WI38 (cell line): Measurements from ENCODE around the gene LSM12.
"Not testable (repeated sequence)": the region's sequence is repeated elsewhere in the genome, so short reads cannot be mapped to it uniquely, and the experiment has no call there.

Source experiments
- H3K4me3 ChIP-seq: 2 replicates; pipeline ENCODE4 v1.5.1; 2011; ENCODE audit warnings: low read depth, mild to moderate bottlenecking, control low read depth, low read length
- CTCF ChIP-seq: IDR thresholded peaks from 2 replicates; pipeline ENCODE4 v1.5.1; 2012; ENCODE audit warnings: low read depth, mild to moderate bottlenecking, control low read depth, low read length

The LSM12 gene

DNA sequence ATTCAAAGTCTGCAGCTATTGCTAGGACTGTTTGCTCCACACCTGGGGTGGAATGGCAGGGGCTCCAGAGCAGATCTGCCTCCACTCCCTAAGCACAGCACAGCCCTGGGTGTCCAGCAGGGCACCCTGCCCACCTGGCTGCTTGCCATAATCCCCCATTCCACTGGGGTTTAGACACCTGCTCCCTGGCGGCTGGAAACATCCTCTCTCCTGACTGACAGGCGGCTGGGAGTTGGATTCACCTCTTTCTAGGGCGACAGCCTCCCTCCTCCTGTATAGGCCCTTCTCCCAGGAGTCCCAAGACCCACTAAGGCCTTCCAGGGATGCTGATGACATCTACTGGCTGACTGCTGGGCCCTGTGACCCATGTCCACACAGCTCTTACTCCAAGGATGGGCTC lies 39.0 kb upstream of the LSM12 start:
- TF ChIP-seq CTCF = no peak

GRCh38 chr17:44102849-44103622 lies 36.6 kb upstream of the LSM12 start:
- no peak overlapping the region for H3K4me3 ChIP-seq
- TF ChIP-seq CTCF = no peak

More for the DNA sequence above, 39.0 kb upstream of the LSM12 start:
- H3K4me3 ChIP-seq = no peak overlapping the region

DNA sequence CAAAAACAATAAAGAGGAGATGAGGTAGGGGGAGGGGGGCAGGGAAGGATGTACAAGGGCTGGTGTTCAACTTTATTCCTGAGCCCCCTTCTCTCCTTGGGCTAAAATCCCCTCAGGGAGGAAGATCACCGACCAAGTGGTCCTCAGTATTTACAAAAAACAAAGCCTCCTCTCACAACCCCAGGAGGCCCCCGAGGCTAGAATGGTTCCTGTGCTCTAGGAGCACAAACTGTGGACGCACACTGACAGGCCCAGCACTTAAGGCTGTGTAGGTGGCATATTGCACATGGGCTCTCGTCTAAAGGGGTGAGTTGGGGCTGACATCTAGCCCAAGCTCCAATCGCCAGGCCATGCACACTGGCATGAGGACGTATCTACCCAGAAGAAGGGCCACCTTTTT lies 35.4 kb upstream of the LSM12 start:
- not testable (repeated sequence) for H3K4me3 ChIP-seq

- no peak overlapping the region for H3K4me3 ChIP-seq
- TF ChIP-seq CTCF = no peak
Measured at GRCh38 chr17:44097110-44097958, 30.9 kb upstream of the LSM12 start.

- peak overlapping the region; percentile 54 for H3K4me3 ChIP-seq
- no peak for TF ChIP-seq CTCF
Measured at GRCh38 chr17:44095647-44096496, 29.4 kb upstream of the LSM12 start.

DNA sequence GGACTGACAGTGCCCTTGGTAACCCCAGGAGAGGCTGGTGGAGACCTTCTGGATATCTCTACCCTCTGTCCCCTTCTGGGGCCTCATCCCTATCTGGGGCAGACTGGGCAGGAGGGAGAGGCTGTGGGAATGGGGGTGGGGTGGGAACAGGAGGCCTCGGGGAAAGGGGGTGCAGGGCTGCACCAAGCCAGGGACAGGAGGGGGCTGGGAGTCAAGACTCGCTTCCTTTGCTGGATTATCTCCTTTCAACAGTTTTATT lies 28.8 kb upstream of the LSM12 start:
- H3K4me3 ChIP-seq = peak overlapping the region; percentile 54
- TF ChIP-seq CTCF = no peak

GRCh38 chr17:44094701-44095387 lies 28.4 kb upstream of the LSM12 start:
- H3K4me3 ChIP-seq = no peak overlapping the region
- TF ChIP-seq CTCF = no peak
